Transverse colon (tissue), 4 donors: ENCODE results near the gene USP38. TPM values are rescaled to one million over a fixed set of nuclear protein-coding genes. Genes with fewer than 3 reads are reported as not detected.
"Not testable (repeated sequence)": the region's sequence is repeated elsewhere in the genome, so short reads cannot be mapped to it uniquely, and the experiment has no call there.

Experiments used
- DNase-seq: peaks from one replicate; pipeline ENCODE4 v3.0.0-alpha.2; 2019
- H3K27ac ChIP-seq, 4 donors: fragments of 200-600 bp; sonication (generic); 2 replicates each; pipeline ENCODE4 v1.5.1; 2016 to 2018; ENCODE audit warnings: inconsistent platforms in 4 of 4
- H3K27me3 ChIP-seq: fragments of 200-600 bp; sonication (generic); 2 replicates; pipeline ENCODE4 v1.5.1; 2017; ENCODE audit warnings: inconsistent platforms
- H3K36me3 ChIP-seq, 4 donors: fragments of 200-600 bp; sonication (generic); 2 replicates each; pipeline ENCODE4 v1.5.1; 2017 to 2019; ENCODE audit warnings: inconsistent platforms in 4 of 4
- H3K4me1 ChIP-seq, 4 donors: fragments of 200-600 bp; sonication (generic); 2 replicates each; pipeline ENCODE4 v1.5.1; 2017 to 2020; ENCODE audit warnings: inconsistent platforms in 4 of 4
- H3K4me3 ChIP-seq, 4 donors: fragments of 200-600 bp; sonication (generic); 1 replicate in 1 of 4; 2 replicates in 3 of 4; pipeline versions ENCODE4 v1.5.1 to v1.6.1; 2017 to 2019; ENCODE audit warnings: inconsistent platforms in 4 of 4
- H3K9me3 ChIP-seq, 2 donors: fragments of 200-600 bp; sonication (generic); 2 replicates each; pipeline ENCODE4 v1.5.1; 2017 to 2019; ENCODE audit warnings: inconsistent platforms in 2 of 2
- EP300 ChIP-seq: sonication (generic); formaldehyde crosslinking; IDR thresholded peaks from one replicate; pipeline ENCODE4 v1.6.1; 2017; ENCODE audit warnings: antibody characterized with exemption, low read depth
- POLR2A ChIP-seq: fragments of 450-650 bp; IDR thresholded peaks from one replicate; pipeline ENCODE4 v1.6.1; 2016; ENCODE audit warnings: antibody characterized with exemption, mild to moderate bottlenecking, moderate library complexity
- POLR2AphosphoS5 ChIP-seq, 3 donors: sonication (generic); formaldehyde crosslinking; IDR thresholded peaks; one replicate each; pipeline ENCODE4 v1.6.1; 2016; ENCODE audit warnings: antibody characterized with exemption in 3 of 3
- WGBS, 2 donors: methylation state at CpG; one replicate each; pipeline ENCODE4 v1.1.5; 2018; ENCODE audit warnings: low coverage in 1 of 2; 5-methylcytosine and 5-hydroxymethylcytosine counted together
- in situ Hi-C, 4 donors: fragments of 200-750 bp; cut with MboI; loops; one replicate each; pipeline versions ENCODE4 v1.15.0 to v1.15.1; 2017; ENCODE audit warnings: low sequenced_read_pairs in 3 of 4, low pct_ligation_motif_present in 1 of 4, low pct_unique_long_range_greater_than_20kb in 1 of 4
- intact Hi-C: fragments of 100-400 bp; cut with DNase I; formaldehyde crosslinking; loops from one replicate; pipeline ENCODE4 v1.15.1; 2023; ENCODE audit warnings: low total_unique reads
- total RNA-seq, 4 donors: library from RNA; depleted of rRNA; stranded (reverse); fragments of >200 nt; gene quantifications; one replicate each; pipeline ENCODE4 v1.1.0, GENCODE V29; 2016
- TF ChIP-seq, protein P1 (sequence below), 5 experiments: fragments of 200-600 bp in 3 of 5; fragments of 450-650 bp in 2 of 5; sonication (generic) in 3 of 5; IDR thresholded peaks; 1 replicate in 2 of 5; 2 replicates in 3 of 5; pipeline ENCODE4 v1.5.1; 2016 to 2017; ENCODE audit warnings: antibody characterized with exemption in 5 of 5, inconsistent platforms in 3 of 5, mild to moderate bottlenecking in 2 of 5, moderate library complexity in 1 of 5

The USP38 gene
- total RNA-seq, 4 donors from 2014 or later, result 25.9 to 47.8 (median 41.4) TPM

DNA sequence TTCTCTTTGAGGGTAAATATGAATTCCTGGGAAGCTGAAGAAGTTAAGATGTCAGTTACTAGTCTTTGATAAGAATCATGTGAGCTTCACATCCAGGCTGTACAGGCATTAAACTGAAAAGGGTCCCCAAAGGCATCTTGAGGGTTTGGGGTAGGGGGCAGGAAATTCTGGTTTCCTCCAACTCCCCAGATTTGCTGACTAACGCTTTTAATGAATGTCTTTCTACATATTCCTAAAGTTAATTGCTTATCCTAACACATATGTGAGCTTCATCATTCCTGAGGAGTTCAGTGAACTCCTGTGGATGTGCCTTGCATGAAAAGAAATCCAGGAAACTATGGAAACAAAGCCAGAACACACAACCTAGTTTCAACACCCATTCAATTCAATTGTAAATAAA lies 78.1 kb downstream of the USP38 start:
- in situ Hi-C loops, result no loop called here
- Histone ChIP-seq H3K27me3 (no peaks in the 10 kb centered on the region), H3K4me3 (no peak overlapping the region), H3K9me3 (no peaks in the 10 kb centered on the region), H3K27ac (no peak overlapping the region), H3K4me1 (no peaks in the 10 kb centered on the region), H3K36me3 (no peaks in the 10 kb centered on the region)
- DNase-seq, result no peak
- intact Hi-C loops, result no loop called here
- TF ChIP-seq POLR2A (no peak), POLR2AphosphoS5 (IDR thresholded peaks at IDR 0.05) (no peak), EP300 (no peak)
- TF ChIP-seq, protein P1, sequence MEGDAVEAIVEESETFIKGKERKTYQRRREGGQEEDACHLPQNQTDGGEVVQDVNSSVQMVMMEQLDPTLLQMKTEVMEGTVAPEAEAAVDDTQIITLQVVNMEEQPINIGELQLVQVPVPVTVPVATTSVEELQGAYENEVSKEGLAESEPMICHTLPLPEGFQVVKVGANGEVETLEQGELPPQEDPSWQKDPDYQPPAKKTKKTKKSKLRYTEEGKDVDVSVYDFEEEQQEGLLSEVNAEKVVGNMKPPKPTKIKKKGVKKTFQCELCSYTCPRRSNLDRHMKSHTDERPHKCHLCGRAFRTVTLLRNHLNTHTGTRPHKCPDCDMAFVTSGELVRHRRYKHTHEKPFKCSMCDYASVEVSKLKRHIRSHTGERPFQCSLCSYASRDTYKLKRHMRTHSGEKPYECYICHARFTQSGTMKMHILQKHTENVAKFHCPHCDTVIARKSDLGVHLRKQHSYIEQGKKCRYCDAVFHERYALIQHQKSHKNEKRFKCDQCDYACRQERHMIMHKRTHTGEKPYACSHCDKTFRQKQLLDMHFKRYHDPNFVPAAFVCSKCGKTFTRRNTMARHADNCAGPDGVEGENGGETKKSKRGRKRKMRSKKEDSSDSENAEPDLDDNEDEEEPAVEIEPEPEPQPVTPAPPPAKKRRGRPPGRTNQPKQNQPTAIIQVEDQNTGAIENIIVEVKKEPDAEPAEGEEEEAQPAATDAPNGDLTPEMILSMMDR (IDR thresholded peaks at IDR 0.05), result no peak
- WGBS, 2 donors, result 57 to 67% methylated on average over 1 of the region's 1 CpG

DNA sequence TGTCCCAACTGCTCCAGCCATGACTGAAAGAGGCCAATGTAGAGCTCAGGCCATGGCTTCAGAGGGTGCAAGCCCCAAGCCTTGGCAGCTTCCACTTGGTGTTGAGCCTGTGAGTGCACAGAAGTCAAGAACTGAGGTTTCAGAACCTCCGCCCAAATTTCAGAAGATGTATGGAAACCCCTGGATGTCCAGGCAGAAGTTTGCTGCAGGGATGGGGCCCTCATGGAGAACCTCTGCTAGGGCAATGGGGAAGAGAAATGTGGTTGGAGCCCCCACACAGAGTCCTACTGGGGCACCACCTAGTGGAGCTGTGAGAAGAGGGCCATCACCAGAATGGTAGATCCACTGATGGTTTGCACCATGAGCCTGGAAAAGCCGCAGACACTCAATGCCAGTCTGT lies 83.0 kb downstream of the USP38 start:
- H3K4me3 ChIP-seq, H3K9me3 ChIP-seq, H3K36me3 ChIP-seq, in situ Hi-C loops, H3K27ac ChIP-seq, H3K4me1 ChIP-seq, H3K27me3 ChIP-seq, intact Hi-C loops, DNase-seq: not testable (repeated sequence)
- 86 to 95% methylated on average over 1 to 2 of the region's 2 CpGs for WGBS, 2 donors

DNA sequence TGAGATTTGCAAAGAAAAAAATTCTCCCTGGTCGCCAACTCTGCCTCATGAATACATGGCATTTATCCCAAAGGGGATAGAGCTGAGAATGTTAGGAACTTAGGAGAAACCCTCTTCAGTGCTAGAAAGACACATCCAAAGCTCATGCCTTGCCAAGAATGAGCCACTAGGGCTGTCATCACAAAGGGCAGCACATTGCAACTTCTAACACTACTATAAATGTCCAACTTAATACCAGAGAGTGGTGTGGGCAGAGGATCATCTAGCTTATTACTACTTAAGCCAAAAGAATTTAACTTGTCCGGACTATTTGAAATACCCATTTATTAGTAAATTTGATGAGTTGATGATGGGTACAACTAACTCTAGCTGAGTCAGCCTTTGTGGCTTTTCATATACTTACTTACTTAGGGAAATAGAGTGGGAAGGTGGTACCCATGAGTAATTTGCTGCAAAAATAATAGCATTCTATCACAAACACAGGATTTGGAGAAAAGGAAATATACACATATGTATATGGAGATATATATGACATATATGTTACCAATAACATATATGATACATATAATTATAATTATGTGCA lies 85.6 kb downstream of the USP38 start:
- Histone ChIP-seq H3K27me3 (no peaks in the 10 kb centered on the region), H3K4me1 (no peaks in the 10 kb centered on the region), H3K9me3 (peaks cover 0 to 4% of the 10 kb centered on the region in 2 donors), H3K36me3 (no peaks in the 10 kb centered on the region), H3K27ac (no peak overlapping the region), H3K4me3 (no peak overlapping the region)
- no peak for DNase-seq
- in situ Hi-C loops (no loop called here), intact Hi-C loops (no loop called here)
- no peak for TF ChIP-seq POLR2AphosphoS5 (IDR thresholded peaks at IDR 0.05)
- TF ChIP-seq POLR2A, result no peak
- TF ChIP-seq, protein P1 (IDR thresholded peaks at IDR 0.05), result no peak
- no peak for TF ChIP-seq EP300
- WGBS, 2 donors, result 72 to 86% methylated on average over 2 of the region's 2 CpGs

Other genes starting within 250 kb of the USP38 start
- gene GAB1, start 152.0 kb downstream of the USP38 start, total RNA-seq, result 10 to 100 TPM; 33.0 to 72.7 (median 62.2) TPM